Measurements from ENCODE around the gene ZNF782.

DNA sequence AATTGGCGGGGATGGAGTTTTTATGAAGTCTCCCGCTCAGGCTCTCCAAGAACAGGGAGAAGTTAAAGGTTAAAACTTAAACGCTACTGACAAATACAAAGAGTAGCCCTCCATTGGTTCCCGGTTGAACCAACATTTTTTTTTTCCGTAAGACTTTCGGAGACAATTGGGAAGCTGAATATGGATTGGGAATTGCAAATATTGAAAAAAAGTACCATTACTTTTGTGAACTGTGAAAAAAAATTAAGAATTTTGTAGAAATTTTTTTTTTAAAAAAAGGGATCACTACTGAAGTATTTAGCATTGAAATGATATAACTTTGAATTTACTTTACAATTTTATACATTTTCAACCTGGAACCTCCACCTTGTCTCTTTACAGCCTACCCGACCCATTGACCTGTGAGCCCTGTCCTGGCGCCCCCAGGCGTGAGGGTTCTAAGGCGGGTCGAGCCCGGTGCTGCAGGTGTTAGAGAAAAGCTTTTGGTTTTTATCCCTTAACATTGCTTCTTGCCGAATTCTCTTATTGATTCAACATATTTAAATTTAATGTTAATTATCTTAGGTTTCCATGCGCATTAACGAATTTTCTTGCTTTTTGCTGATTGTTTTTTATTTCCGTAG, 448 bp upstream of the ZNF782 start:
- TF ChIP-seq, protein P1, sequence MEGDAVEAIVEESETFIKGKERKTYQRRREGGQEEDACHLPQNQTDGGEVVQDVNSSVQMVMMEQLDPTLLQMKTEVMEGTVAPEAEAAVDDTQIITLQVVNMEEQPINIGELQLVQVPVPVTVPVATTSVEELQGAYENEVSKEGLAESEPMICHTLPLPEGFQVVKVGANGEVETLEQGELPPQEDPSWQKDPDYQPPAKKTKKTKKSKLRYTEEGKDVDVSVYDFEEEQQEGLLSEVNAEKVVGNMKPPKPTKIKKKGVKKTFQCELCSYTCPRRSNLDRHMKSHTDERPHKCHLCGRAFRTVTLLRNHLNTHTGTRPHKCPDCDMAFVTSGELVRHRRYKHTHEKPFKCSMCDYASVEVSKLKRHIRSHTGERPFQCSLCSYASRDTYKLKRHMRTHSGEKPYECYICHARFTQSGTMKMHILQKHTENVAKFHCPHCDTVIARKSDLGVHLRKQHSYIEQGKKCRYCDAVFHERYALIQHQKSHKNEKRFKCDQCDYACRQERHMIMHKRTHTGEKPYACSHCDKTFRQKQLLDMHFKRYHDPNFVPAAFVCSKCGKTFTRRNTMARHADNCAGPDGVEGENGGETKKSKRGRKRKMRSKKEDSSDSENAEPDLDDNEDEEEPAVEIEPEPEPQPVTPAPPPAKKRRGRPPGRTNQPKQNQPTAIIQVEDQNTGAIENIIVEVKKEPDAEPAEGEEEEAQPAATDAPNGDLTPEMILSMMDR (IDR thresholded peaks at IDR 0.05): no peak
- no peak for TF ChIP-seq POLR2A (IDR thresholded peaks at IDR 0.05)
